Trophoblast cell (in vitro differentiated cells and primary cell): ENCODE measurements around the gene FOXJ3.
A peak's percentile ranks its signal among the peaks of the same experiment; 100 is the strongest.

Experiments
- DNase-seq, 2 donors: peaks; one replicate each; pipeline ENCODE4 v3.0.0-alpha.2; 2016
- H2AFZ ChIP-seq: 2 replicates; pipeline ENCODE4 v1.6.1; 2013; ENCODE audit warnings: low read length, moderate library complexity, mild to moderate bottlenecking; ENCODE audit not compliant: insufficient read depth, poor library complexity
- H2AK5ac ChIP-seq: 2 replicates; pipeline ENCODE4 v1.6.1; 2013; ENCODE audit warnings: mild to moderate bottlenecking, low read length
- H2BK120ac ChIP-seq: 2 replicates; pipeline ENCODE4 v1.6.1; 2013; ENCODE audit warnings: low read length, mild to moderate bottlenecking, moderate library complexity; ENCODE audit not compliant: insufficient read depth, poor library complexity
- H2BK12ac ChIP-seq: 2 replicates; pipeline ENCODE4 v1.6.1; 2013; ENCODE audit warnings: mild to moderate bottlenecking, low read length, moderate library complexity
- H2BK5ac ChIP-seq: 2 replicates; pipeline ENCODE4 v1.6.1; 2013; ENCODE audit warnings: low read length, low read depth, moderate library complexity, mild to moderate bottlenecking; ENCODE audit not compliant: poor library complexity
- H3K14ac ChIP-seq: 2 replicates; pipeline ENCODE4 v1.6.1; 2013; ENCODE audit warnings: mild to moderate bottlenecking, low read length
- H3K18ac ChIP-seq: 2 replicates; pipeline ENCODE4 v1.6.1; 2013; ENCODE audit warnings: mild to moderate bottlenecking, low read length
- H3K23ac ChIP-seq: 2 replicates; pipeline ENCODE4 v1.6.1; 2013; ENCODE audit warnings: low read length
- H3K27ac ChIP-seq: 2 replicates; pipeline ENCODE4 v1.5.1; 2013; ENCODE audit warnings: low read depth, mild to moderate bottlenecking, inconsistent platforms, low read length, moderate library complexity
- H3K27me3 ChIP-seq: 2 replicates; pipeline ENCODE4 v1.6.1; 2013; ENCODE audit warnings: inconsistent platforms, mild to moderate bottlenecking, low read length, moderate library complexity; ENCODE audit not compliant: insufficient read depth
- H3K36me3 ChIP-seq, 2 experiments: 1 replicate in 1 of 2; 2 replicates in 1 of 2; pipeline ENCODE4 v1.6.1; 2013; ENCODE audit warnings: low read length in 2 of 2, mild to moderate bottlenecking in 2 of 2, moderate library complexity in 1 of 2; ENCODE audit not compliant: insufficient read depth in 2 of 2, control insufficient read depth in 1 of 2
- H3K4ac ChIP-seq: 2 replicates; pipeline ENCODE4 v1.6.1; 2013; ENCODE audit warnings: low read depth, mild to moderate bottlenecking, low read length, moderate library complexity
- H3K4me1 ChIP-seq, 2 experiments: 1 replicate in 1 of 2; 2 replicates in 1 of 2; pipeline ENCODE4 v1.6.1; 2013; ENCODE audit warnings: low read length in 2 of 2, mild to moderate bottlenecking in 2 of 2, moderate library complexity in 1 of 2; ENCODE audit not compliant: insufficient read depth in 2 of 2, control insufficient read depth in 1 of 2
- H3K4me2 ChIP-seq: 2 replicates; pipeline ENCODE4 v1.6.1; 2013; ENCODE audit warnings: inconsistent platforms, mild to moderate bottlenecking, low read length, moderate library complexity
- H3K4me3 ChIP-seq: 2 replicates; pipeline ENCODE4 v1.5.1; 2013; ENCODE audit warnings: mild to moderate bottlenecking, low read depth, low read length, inconsistent platforms
- H3K79me1 ChIP-seq: one replicate; pipeline ENCODE4 v1.6.1; 2013; ENCODE audit warnings: low read length
- H3K79me2 ChIP-seq: 2 replicates; pipeline ENCODE4 v1.6.1; 2013; ENCODE audit warnings: low read length, mild to moderate bottlenecking; ENCODE audit not compliant: control insufficient read depth, insufficient read depth, poor library complexity
- H3K9ac ChIP-seq: 2 replicates; pipeline ENCODE4 v1.6.1; 2013; ENCODE audit warnings: mild to moderate bottlenecking, low read length
- H3K9me3 ChIP-seq: 2 replicates; pipeline ENCODE4 v1.6.1; 2013; ENCODE audit warnings: low read depth, mild to moderate bottlenecking, control low read depth, inconsistent platforms, low read length; ENCODE audit not compliant: insufficient read depth
- H4K12ac ChIP-seq: 2 replicates; pipeline ENCODE4 v1.6.1; 2013; ENCODE audit warnings: low read depth, mild to moderate bottlenecking, low read length, moderate library complexity
- H4K8ac ChIP-seq: 2 replicates; pipeline ENCODE4 v1.6.1; 2013; ENCODE audit warnings: low read depth, mild to moderate bottlenecking, low read length, moderate library complexity
- H4K91ac ChIP-seq: one replicate; pipeline ENCODE4 v1.6.1; 2013; ENCODE audit warnings: low read depth, mild to moderate bottlenecking, low read length, moderate library complexity
- WGBS: extraction: QIAGEN DNeasy Blood & Tissue Kit; methylation state at CpG from one replicate; pipeline ENCODE4 v1.1.7; 2013; ENCODE audit warnings: missing lambda C conversion rate; ENCODE audit not compliant: insufficient read length, insufficient coverage; ENCODE audit errors: extremely low coverage; 5-methylcytosine and 5-hydroxymethylcytosine counted together

FOXJ3 gene

GRCh38 chr1:42372796-42373195, 37.8 kb upstream of the FOXJ3 start:
- Histone ChIP-seq H3K79me1 (no peaks in the 10 kb centered on the region), H2BK5ac (no peak overlapping the region), H3K4me1 (no peaks in the 10 kb centered on the region), H4K91ac (no peak overlapping the region), H3K18ac (no peak overlapping the region), H3K23ac (no peak overlapping the region), H2BK12ac (no peak overlapping the region), H4K12ac (no peak overlapping the region), H3K14ac (no peak overlapping the region), H3K4me2 (no peak overlapping the region), H2BK120ac (no peak overlapping the region), H3K9ac (no peak overlapping the region), H3K79me2 (no peaks in the 10 kb centered on the region), H3K4ac (no peak overlapping the region), H2AK5ac (no peak overlapping the region), H3K9me3 (no peaks in the 10 kb centered on the region), H3K36me3 (no peaks in the 10 kb centered on the region), H4K8ac (no peak overlapping the region), H2AFZ (no peak overlapping the region), H3K4me3 (no peak overlapping the region), H3K27me3 (no peaks in the 10 kb centered on the region), H3K27ac (no peak overlapping the region)
- DNase-seq, result no peak
- no CpG with 5 or more reads among the region's 2 CpGs for WGBS

- no peak overlapping the region for H3K4me3 ChIP-seq
- H2AK5ac ChIP-seq, result no peak overlapping the region
- no peaks in the 10 kb centered on the region for H3K79me1 ChIP-seq
- H3K9ac ChIP-seq, result no peak overlapping the region
- H4K12ac ChIP-seq, result no peak overlapping the region
- no peak overlapping the region for H4K91ac ChIP-seq
- no peak overlapping the region for H2BK120ac ChIP-seq
- no peak overlapping the region for H2BK12ac ChIP-seq
- H2BK5ac ChIP-seq, result no peak overlapping the region
- no peaks in the 10 kb centered on the region for H3K79me2 ChIP-seq
- H3K18ac ChIP-seq, result no peak overlapping the region
- no peak overlapping the region for H3K14ac ChIP-seq
- H3K9me3 ChIP-seq, result no peaks in the 10 kb centered on the region
- H3K27ac ChIP-seq, result no peak overlapping the region
- no peak overlapping the region for H3K4me2 ChIP-seq
- H3K36me3 ChIP-seq, result no peaks in the 10 kb centered on the region
- H4K8ac ChIP-seq, result no peak overlapping the region
- no peak overlapping the region for H2AFZ ChIP-seq
- no peak overlapping the region for H3K4ac ChIP-seq
- H3K4me1 ChIP-seq, result no peaks in the 10 kb centered on the region
- H3K23ac ChIP-seq, result no peak overlapping the region
- H3K27me3 ChIP-seq, result no peaks in the 10 kb centered on the region
- peak; percentile 47 to 75 for DNase-seq
Measured at GRCh38 chr1:42370876-42371549, 36.0 kb upstream of the FOXJ3 start.

DNA sequence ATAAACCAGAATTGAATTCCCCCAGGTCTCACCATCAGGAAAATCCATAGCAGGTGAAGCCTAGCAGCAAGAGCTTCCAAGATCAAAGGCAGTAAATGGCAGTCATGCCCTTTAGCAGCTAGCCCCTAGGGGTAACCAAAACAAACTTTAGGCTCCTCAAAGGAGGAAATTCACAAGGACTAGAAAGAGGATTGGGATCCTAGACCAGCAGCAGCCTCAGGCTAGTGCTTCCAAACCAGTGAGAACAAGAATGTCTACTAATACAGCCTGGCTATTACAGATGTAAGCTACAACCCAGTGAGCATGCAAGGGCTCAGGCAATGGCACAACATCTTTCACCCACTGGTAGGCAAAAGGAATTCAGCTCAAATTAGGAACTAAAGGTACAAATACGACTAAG, 34.4 kb upstream of the FOXJ3 start:
- no peaks in the 10 kb centered on the region for H3K79me2 ChIP-seq
- no peak overlapping the region for H4K8ac ChIP-seq
- H4K91ac ChIP-seq, result no peak overlapping the region
- no peaks in the 10 kb centered on the region for H3K27me3 ChIP-seq
- no peak overlapping the region for H3K4me2 ChIP-seq
- H3K9ac ChIP-seq, result no peak overlapping the region
- H3K27ac ChIP-seq, result no peak overlapping the region
- no peaks in the 10 kb centered on the region for H3K9me3 ChIP-seq
- no peaks in the 10 kb centered on the region for H3K36me3 ChIP-seq
- no CpG with 5 or more reads among the region's 1 CpG for WGBS
- no peak overlapping the region for H3K4ac ChIP-seq
- H3K4me3 ChIP-seq, result no peak overlapping the region
- H3K14ac ChIP-seq, result no peak overlapping the region
- no peak overlapping the region for H2BK120ac ChIP-seq
- no peak overlapping the region for H3K18ac ChIP-seq
- H3K23ac ChIP-seq, result no peak overlapping the region
- no peak overlapping the region for H2BK5ac ChIP-seq
- H4K12ac ChIP-seq, result no peak overlapping the region
- no peak overlapping the region for H2AK5ac ChIP-seq
- H3K79me1 ChIP-seq, result no peaks in the 10 kb centered on the region
- H2AFZ ChIP-seq, result no peak overlapping the region
- no peaks in the 10 kb centered on the region for H3K4me1 ChIP-seq
- no peak overlapping the region for H2BK12ac ChIP-seq
- DNase-seq, result peak; percentile 90 to 98

- Histone ChIP-seq H2AK5ac (no peak overlapping the region), H3K79me1 (no peaks in the 10 kb centered on the region), H3K4me3 (no peak overlapping the region), H3K4me2 (no peak overlapping the region), H3K18ac (no peak overlapping the region), H3K79me2 (no peaks in the 10 kb centered on the region), H4K8ac (no peak overlapping the region), H3K4me1 (no peaks in the 10 kb centered on the region), H3K23ac (no peak overlapping the region), H4K91ac (no peak overlapping the region), H2BK5ac (no peak overlapping the region), H3K36me3 (no peaks in the 10 kb centered on the region), H4K12ac (no peak overlapping the region), H2BK120ac (no peak overlapping the region), H2BK12ac (no peak overlapping the region), H3K14ac (no peak overlapping the region), H3K27ac (no peak overlapping the region), H3K9me3 (no peaks in the 10 kb centered on the region), H3K4ac (no peak overlapping the region), H3K27me3 (no peaks in the 10 kb centered on the region), H2AFZ (no peak overlapping the region), H3K9ac (no peak overlapping the region)
- no CpG with 5 or more reads among the region's 7 CpGs for WGBS
- peak; percentile 35 to 71 for DNase-seq
Measured at GRCh38 chr1:42368096-42368795, 33.2 kb upstream of the FOXJ3 start.
